GM19468 (cell line): ENCODE results near the gene C1R.
"Not testable (repeated sequence)": the region's sequence is repeated elsewhere in the genome, so short reads cannot be mapped to it uniquely, and the experiment has no call there.

ENCODE experiments used
- ATAC-seq: cut with Tn5 transposase; IDR thresholded peaks from one replicate; pipeline ENCODE4 v1.9.1; 2021; ENCODE audit warnings: mild to moderate bottlenecking, moderate library complexity, moderate number of reproducible peaks; ENCODE audit not compliant: unreplicated experiment; ENCODE audit errors: extremely low read depth

The C1R gene

GRCh38 chr12:7073946-7074345, 18.3 kb downstream of the C1R start:
- no peak for ATAC-seq

DNA sequence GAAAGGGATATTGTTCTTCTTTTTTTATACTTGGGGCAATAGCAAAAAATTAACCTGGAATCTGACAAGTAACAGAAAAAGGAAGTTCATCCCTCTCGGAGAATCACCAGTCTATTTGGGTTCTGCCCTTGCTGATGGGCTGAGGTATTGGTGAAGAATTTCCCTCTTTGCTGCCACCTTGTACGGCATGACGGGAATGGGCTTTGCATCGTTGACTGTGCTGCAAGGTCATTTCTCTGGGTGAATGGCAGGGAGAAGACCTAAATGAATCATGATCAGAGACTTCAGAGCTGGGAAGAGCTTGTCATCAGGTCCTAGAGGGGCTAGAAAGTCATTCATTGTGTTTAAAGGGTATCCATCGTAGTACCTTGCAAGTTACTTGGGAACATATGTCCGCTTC, 19.7 kb downstream of the C1R start:
- no peak for ATAC-seq

GRCh38 chr12:7072035-7072434, 20.2 kb downstream of the C1R start:
- no peak for ATAC-seq

GRCh38 chr12:7069386-7069785, 22.9 kb downstream of the C1R start:
- ATAC-seq, result no peak

- ATAC-seq, result no peak
Observed at GRCh38 chr12:7068994-7069346, 23.3 kb downstream of the C1R start.

- no peak for ATAC-seq
Observed at GRCh38 chr12:7068240-7068993, 23.8 kb downstream of the C1R start.

DNA sequence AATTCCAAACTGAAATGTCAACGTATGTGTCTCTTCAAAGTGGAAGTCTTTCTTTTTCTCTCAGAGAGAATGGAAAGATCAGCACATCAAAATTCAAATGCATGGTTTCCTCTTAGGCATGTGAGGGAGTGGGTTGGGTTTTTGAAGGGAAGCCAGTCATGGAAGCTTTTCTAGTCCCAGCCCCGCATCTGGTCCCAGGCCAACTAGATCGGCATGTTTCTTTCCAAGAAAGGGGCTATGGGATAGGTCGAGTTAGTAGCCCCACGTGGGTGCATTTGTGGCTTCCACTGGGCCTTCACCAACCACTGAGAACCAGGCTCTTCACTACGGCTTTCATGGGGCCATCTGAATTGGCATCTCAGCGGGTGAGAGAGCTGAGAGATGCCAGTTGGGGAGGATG, 25.1 kb downstream of the C1R start:
- ATAC-seq, result no peak

DNA sequence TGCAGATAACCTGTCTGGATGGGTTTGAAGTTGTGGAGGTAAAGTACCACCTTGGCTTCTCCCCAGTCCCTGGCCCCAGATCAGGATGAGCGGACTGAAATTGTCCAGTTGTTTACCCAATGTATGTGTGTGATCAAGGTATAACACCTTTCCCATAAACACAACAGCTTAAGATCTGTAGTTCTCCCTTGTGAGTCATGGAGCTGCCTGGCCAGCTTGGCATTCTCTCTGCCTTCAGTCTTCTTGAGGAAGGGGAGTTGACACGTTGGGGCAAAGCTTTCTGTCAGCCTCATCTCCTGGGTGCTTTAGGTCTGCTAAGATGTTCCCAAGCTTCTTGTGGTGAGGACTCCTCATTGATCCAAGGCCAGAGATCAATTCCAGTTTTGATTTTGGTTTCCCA, 25.6 kb downstream of the C1R start:
- ATAC-seq, result no peak

GRCh38 chr12:7065073-7065623, 27.1 kb downstream of the C1R start:
- no peak for ATAC-seq

DNA sequence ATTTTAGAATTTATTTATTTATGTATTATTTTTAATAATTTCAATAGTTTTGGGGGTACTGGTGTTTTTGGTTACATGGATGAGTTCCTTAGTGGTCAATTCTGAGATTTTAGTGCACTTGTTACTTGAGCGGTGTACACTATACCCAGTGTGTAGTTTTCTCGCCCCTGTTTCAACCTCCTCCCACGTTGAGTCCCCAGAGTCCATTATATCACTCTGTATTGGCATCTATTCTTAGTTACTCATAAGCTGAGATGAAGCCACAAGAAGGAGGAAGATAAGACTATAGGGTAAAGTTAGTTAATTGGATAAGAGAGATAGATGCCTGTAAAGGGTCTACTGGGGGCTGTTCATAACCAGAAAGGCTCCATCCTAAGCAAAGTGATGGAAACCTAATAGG, 27.7 kb downstream of the C1R start:
- no peak for ATAC-seq

DNA sequence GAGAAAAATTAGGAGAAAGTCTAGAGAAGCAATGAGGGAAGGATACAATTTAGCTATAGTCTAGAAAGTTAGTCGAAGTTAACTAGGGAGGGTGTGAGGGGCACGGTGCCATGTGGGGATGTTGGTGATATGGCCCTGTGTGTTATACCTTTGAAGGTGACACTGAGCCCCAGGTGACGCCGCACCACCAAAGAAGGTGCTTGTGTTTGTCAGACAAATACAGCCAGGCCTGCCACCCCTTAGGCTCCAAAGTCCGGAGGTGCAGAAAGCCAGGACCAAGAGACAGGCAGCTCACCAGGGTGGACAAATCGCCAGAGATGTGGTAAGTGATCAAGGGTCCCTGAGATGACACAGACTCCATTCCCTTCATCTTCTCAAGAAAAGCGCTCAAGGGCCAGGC, 30.6 kb downstream of the C1R start:
- no peak for ATAC-seq

DNA sequence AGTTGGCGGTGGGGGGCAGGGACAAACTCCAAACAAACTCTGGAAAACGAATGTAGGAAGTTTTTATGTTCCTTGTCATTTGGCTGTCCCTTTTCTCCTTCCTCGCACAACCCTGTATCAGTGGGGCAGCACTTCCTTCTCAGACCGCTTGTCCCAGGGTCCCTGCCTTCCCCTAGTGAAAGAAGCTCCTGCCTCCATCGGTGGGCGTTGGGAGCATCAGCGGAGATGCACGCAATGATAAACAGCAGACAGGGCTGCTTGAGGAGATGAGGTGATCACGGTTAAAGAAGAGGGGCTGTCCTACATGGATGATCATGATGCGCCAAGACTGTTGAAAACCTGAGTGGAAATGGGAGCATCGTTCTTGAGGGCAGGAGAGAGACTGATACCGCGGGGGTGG, 31.1 kb downstream of the C1R start:
- no peak for ATAC-seq

DNA sequence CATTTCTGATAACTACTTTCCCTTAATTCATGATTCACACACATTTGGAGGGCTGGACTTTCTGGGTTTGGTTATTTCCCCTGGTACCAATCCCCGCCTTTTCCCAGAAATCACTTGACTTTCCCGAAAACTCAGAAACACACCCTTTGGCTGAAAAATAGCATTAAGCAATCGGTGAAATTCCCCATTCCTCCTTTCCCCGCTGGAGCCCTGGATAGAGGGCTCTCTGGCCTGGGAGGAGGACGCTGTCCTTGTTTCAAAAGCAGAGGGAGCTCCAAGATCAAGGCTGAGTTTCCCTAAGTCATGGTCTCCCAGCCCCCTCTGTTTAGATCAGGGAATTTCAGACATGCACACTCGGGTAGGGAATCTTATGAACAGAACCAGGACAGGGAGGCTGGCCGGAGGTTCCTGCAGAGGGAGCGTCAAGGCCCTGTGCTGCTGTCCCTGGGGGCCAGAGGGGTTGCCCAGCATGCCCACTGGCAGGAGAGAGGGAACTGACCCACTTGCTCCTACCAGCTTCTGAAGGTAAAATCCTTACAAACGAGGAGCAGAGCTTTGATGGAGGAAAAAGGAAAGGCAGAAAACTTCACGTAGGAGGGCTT, 31.8 kb downstream of the C1R start, which contains the start of gene C1S:
Gene C1S (plus strand): TSS at position 366 of the 602 bp plus-strand sequence. CDS start 1,195 bp downstream, outside the sequence.
- ATAC-seq, result no peak

- ATAC-seq, result no peak
Observed at GRCh38 chr12:7059780-7060179, 32.5 kb downstream of the C1R start.

DNA sequence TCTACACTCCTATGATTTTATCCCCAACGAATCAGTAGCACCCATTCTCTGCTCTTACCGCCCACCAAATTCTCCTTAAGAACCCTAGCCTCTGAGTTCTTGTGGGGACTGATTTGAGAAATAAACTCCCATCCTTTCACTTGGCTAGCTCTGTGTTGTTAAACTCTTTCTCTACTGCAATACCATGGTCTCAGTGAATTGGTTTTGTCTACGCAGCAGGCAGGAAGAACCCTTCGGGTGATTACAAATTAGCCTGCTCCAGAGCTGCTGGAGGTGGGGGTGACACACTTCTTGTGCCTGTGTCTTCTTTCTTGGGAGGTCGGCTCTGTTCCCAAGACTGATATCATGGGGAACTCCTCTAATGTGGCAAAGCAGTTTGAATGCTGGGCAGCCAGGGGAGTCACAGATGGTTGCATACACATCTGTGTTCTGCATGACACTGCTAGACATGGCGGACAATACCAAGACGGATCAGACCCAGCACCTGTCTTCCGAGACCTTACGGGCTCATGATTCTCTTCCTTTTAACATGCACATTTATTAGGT, 33.3 kb downstream of the C1R start:
- no peak for ATAC-seq

- no peak for ATAC-seq
Observed at GRCh38 chr12:7058163-7058845, 33.9 kb downstream of the C1R start.

DNA sequence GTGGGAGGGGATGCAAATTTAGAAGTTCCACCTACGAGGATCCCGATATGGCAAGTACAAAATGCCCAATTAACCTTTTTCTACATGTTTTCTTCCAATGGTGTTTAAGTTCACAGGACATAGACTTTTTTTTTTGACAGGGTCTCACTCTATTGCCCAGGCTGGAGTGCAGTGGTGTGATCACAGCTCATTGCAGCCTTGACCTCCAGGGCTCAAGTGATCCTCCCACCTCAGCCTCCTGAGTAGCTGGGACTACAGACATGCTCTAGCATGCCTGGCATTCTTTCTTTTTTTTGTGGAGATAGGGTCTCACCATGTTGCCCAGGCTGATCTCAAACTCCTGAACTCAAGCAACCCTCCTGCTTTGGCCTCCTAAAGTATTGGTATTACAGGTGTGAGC, 36.5 kb downstream of the C1R start:
- not testable (repeated sequence) for ATAC-seq

DNA sequence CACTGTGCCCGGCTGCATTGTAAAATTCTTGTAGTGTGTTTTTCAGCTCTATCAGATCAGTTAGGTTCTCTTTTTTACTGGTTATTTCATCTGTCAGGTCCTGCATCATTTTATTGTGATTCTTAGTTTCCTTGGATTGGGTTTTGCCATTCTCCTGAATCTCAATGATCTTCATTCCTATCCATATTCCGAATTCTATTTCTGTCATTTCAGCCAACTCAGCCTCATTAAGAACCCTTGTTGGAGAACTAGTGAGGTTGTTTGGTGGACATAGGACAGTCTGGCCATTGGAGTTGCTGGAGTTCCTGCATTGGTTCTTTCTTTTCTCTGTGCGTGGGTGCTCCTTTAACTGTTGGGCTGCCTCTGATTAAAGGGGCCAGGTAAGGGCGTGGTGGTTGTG, 37.3 kb downstream of the C1R start:
- no peak for ATAC-seq

DNA sequence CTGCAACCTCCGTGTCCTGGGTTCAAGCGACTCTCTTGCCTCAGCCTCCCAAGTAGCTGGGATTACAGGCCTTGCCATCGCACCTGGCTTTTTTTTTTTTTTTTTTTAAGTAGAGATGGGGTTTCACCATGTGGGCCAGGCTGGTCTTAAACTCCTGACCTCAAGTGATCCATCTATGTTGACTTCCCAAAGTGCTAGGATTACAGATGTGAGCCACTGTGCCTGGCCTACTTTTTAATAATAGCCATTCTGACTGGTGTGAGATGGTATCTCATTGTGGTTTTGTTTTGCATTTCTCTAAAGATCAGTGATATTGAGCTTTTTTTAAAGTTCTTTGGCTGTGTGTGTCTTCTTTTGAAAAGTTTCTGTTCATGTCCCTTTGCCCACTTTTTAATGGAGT, 42.3 kb downstream of the C1R start:
- not testable (repeated sequence) for ATAC-seq

DNA sequence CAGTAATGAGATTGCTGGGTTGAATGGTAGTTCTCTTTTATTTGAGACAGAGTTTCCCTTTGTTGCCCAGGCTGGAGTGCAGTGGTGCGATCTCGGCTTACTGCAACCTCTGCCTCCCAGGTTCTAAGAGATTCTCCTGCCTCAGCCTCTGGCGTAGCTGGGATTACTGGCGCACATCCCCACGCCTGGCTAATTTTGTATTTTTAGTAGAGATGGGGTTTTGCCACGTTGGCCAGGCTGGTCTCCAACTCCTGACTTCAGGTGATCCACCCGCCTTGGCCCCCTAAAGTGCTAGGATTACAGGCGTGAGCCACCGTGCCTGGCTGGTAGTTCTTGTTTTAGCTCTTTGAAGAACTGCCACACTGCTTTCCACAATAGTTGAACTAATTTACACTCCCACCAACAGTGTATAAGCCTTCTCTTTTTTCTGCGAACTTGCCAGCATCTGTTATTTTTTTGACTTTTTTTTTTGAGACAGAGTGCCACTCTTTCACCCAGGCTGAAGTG, 42.7 kb downstream of the C1R start:
- ATAC-seq, result not testable (repeated sequence)

- no peak for ATAC-seq
Observed at GRCh38 chr12:7047306-7047705, 44.9 kb downstream of the C1R start.
